Calu3 (cell line): ENCODE data around the gene CARD10. TPM values are rescaled to one million over a fixed set of nuclear protein-coding genes. Genes with fewer than 3 reads are reported as not detected.

Experiments
- BruUV-seq: library from RNA; stranded (reverse); fragments of 400-500 nt; replicated peaks from 2 replicates; lab custom pipeline; 2021; lab: Mats Ljungman, UMichigan
- CTCF ChIA-PET: fragments of 300-600 bp; sonication (Branson Sonifier 250); formaldehyde crosslinking; loops from one replicate; lab custom pipeline; 2022; ENCODE audit warnings: antibody characterized with exemption; lab: Charles Lee
- DNase-seq: peaks from one replicate; pipeline ENCODE4 v3.0.0; 2022
- H3K27ac Mint-ChIP-seq: one replicate; pipeline ENCODE4 v1.8.0; 2022; ENCODE audit warnings: mixed read lengths; ENCODE audit not compliant: unreplicated experiment
- H3K27me3 Mint-ChIP-seq: one replicate; pipeline ENCODE4 v1.8.0; 2022; ENCODE audit warnings: mixed read lengths; ENCODE audit not compliant: unreplicated experiment
- H3K36me3 Mint-ChIP-seq: one replicate; pipeline ENCODE4 v1.8.0; 2022; ENCODE audit warnings: mild to moderate bottlenecking, moderate library complexity, mixed read lengths; ENCODE audit not compliant: insufficient read depth, unreplicated experiment
- H3K4me1 Mint-ChIP-seq: one replicate; pipeline ENCODE4 v1.8.0; 2022; ENCODE audit warnings: mild to moderate bottlenecking, low read depth, mixed read lengths; ENCODE audit not compliant: unreplicated experiment
- H3K4me3 Mint-ChIP-seq: one replicate; pipeline ENCODE4 v1.8.0; 2022; ENCODE audit warnings: mild to moderate bottlenecking, low read depth, moderate library complexity, mixed read lengths; ENCODE audit not compliant: unreplicated experiment
- H3K9me3 Mint-ChIP-seq: one replicate; pipeline ENCODE4 v1.8.0; 2022; ENCODE audit warnings: low read depth, mixed read lengths; ENCODE audit not compliant: unreplicated experiment
- intact Hi-C: fragments of 100-400 bp; cut with micrococcal nuclease; formaldehyde crosslinking; loops from one replicate; pipeline ENCODE4 v1.10.0; 2022; ENCODE audit not compliant: unreplicated experiment
- total RNA-seq: library from RNA; stranded (reverse); gene quantifications from 2 replicates; pipeline ENCODE4 v1.2.3, GENCODE V29; 2022
- TF ChIP-seq, protein P1 (sequence below): fragments of 200-600 bp; IDR thresholded peaks from one replicate; pipeline ENCODE4 v1.8.0; 2022; ENCODE audit warnings: antibody characterized with exemption; ENCODE audit not compliant: unreplicated experiment

CARD10 gene
- total RNA-seq, 1 experiment from 2014 or later, result 49.2 TPM

- Mint-ChIP-seq H3K9me3 (no peaks in the 10 kb centered on the region), H3K27me3 (no peaks in the 10 kb centered on the region), H3K27ac (no peak overlapping the region), H3K4me3 (no peak overlapping the region), H3K4me1 (peaks cover 22% of the 10 kb centered on the region), H3K36me3 (peaks cover 61% of the 10 kb centered on the region)
- intact Hi-C loops, result no loop called here
- BruUV-seq, result no TSS peak
- TF ChIP-seq, protein P1, sequence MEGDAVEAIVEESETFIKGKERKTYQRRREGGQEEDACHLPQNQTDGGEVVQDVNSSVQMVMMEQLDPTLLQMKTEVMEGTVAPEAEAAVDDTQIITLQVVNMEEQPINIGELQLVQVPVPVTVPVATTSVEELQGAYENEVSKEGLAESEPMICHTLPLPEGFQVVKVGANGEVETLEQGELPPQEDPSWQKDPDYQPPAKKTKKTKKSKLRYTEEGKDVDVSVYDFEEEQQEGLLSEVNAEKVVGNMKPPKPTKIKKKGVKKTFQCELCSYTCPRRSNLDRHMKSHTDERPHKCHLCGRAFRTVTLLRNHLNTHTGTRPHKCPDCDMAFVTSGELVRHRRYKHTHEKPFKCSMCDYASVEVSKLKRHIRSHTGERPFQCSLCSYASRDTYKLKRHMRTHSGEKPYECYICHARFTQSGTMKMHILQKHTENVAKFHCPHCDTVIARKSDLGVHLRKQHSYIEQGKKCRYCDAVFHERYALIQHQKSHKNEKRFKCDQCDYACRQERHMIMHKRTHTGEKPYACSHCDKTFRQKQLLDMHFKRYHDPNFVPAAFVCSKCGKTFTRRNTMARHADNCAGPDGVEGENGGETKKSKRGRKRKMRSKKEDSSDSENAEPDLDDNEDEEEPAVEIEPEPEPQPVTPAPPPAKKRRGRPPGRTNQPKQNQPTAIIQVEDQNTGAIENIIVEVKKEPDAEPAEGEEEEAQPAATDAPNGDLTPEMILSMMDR, result peak; percentile 56
- peak; percentile 52 for DNase-seq
- CTCF ChIA-PET, result interaction anchor here (1.4 kb wide), 1 partner anchor 20 kb away, joined by 4 read pairs; no protein-coding TSS in a partner anchor
These were observed 26.5 kb downstream of the CARD10 start for GRCh38 chr22:37492428-37493344.

DNA sequence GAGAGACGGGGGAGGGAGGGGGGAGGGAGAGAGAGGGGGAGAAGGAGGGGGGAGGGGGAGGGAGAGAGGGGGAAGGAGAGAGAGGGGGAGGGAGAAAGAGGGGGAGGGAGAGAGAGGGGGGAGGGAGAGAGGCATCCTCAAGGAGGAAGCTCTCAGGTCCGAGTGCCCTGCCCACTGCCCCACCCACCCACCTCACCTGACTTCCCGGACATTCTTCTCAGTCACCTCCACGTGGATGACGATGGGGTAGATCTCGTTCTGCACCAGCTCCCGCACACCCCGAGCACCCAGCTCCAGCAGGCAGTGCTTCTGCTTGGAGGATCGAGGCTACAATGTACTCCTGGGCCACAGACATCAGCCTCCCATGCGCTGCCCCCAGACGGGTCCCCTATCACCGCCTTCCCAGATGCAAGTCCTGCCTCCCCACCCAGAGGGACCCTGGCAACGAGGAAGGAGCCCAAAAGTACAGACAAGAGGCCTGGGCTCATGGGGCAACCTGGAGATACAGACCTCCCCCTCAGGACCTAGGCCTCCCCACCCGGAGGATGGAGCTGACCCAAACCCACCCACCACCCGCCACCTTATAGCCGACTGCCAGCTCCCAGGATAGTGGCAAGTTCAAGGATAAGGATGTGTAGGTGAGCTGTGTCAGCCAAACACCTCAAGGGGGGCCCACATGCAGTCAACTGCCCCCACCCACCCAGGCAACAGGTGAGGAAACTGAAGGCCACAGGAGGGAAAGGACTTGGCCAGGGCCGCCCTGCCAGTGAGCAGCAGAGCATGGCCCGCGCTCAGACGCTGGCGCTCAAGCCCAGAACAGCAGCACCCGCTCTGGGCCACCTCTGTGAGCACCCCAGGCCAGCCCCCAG is 27.4 kb downstream of the CARD10 start:
- H3K27ac Mint-ChIP-seq, result no peak overlapping the region
- H3K4me1 Mint-ChIP-seq, result peaks cover 13% of the 10 kb centered on the region
- CTCF ChIA-PET, result interaction anchor here (1.4 kb wide), 1 partner anchor 21 kb away, joined by 4 read pairs; no protein-coding TSS in a partner anchor
- no peak overlapping the region for H3K4me3 Mint-ChIP-seq
- H3K9me3 Mint-ChIP-seq, result no peaks in the 10 kb centered on the region
- DNase-seq, result no peak
- H3K36me3 Mint-ChIP-seq, result peaks cover 52% of the 10 kb centered on the region
- intact Hi-C loops, result no loop called here
- BruUV-seq, result no TSS peak
- no peaks in the 10 kb centered on the region for H3K27me3 Mint-ChIP-seq
- TF ChIP-seq, protein P1, result no peak

DNA sequence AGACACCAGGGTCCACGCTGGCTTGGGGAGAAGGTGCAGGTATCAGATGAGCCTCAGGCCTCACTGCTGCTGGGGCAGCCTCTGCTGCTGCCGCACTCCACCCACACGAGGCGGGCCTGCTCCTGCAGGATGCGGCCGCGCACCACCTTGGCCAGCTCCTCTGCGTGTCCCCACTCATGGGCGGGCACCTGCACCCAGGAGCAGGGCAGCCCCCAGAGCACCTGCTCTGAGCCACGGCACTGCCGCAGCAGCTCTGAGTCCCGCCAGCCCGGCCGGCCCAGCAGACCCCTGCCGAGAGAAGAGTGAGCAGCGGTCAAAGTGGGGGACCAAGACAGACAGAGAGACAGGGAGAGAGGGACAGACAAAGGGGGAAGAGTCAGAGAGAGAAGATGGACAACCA is 28.1 kb downstream of the CARD10 start:
- CTCF ChIA-PET, result no interaction called here

GRCh38 chr22:37489983-37490382 is 29.2 kb downstream of the CARD10 start:
- Mint-ChIP-seq H3K27me3 (no peaks in the 10 kb centered on the region), H3K9me3 (no peaks in the 10 kb centered on the region), H3K4me1 (peaks cover 13% of the 10 kb centered on the region), H3K27ac (no peak overlapping the region), H3K4me3 (no peak overlapping the region), H3K36me3 (peaks cover 39% of the 10 kb centered on the region)
- BruUV-seq, result no TSS peak
- CTCF ChIA-PET, result interaction anchor here (0.6 kb wide), 1 partner anchor 263 kb away, joined by 5 read pairs; no protein-coding TSS in a partner anchor
- no peak for DNase-seq
- intact Hi-C loops, result no loop called here
- TF ChIP-seq, protein P1, result no peak

More for the DNA sequence above, 28.1 kb downstream of the CARD10 start:
- Mint-ChIP-seq H3K4me3 (no peak overlapping the region), H3K9me3 (no peaks in the 10 kb centered on the region), H3K27ac (no peak overlapping the region), H3K4me1 (peaks cover 13% of the 10 kb centered on the region), H3K36me3 (peaks cover 50% of the 10 kb centered on the region), H3K27me3 (no peaks in the 10 kb centered on the region)
- TF ChIP-seq, protein P1, result no peak
- no TSS peak for BruUV-seq
- DNase-seq, result no peak
- intact Hi-C loops, result no loop called here
